ENCODE measurements around the gene PLEKHG3. TPM values are rescaled to one million over a fixed set of nuclear protein-coding genes. Genes with fewer than 3 reads are reported as not detected.

The PLEKHG3 gene
- polyA plus RNA-seq, 1 donor (not counting 4 experiments of a cell fraction or from before 2014, with no cell fraction given), result 71.0 TPM

GRCh38 chr14:64788706-64789105, 84.5 kb downstream of the PLEKHG3 start:
- no peak for TF ChIP-seq EZH2 (IDR thresholded peaks at IDR 0.05; ENCODE audit: low read length)
- no peak for TF ChIP-seq CTCF (optimal IDR thresholded peaks at IDR 0.05 in 1 of 3, IDR thresholded peaks at IDR 0.05 in 1 of 3, conservative IDR thresholded peaks at IDR 0.05 in 1 of 3; ENCODE audit: extremely low read depth in 1 of 3, insufficient read depth in 2 of 3, low read length in 3 of 3)
- no peak overlapping the region for H3K27ac ChIP-seq (ENCODE audit: control insufficient read depth, insufficient read depth, low read length)
- no peaks in the 10 kb centered on the region for H3K27me3 ChIP-seq (ENCODE audit: control insufficient read depth, extremely low read depth, insufficient read depth, low read length)
- no peak overlapping the region for H3K4me3 ChIP-seq (ENCODE audit: control insufficient read depth in 2 of 3, extremely low read depth in 1 of 3, insufficient read depth in 2 of 3, low read depth in 1 of 3, low read length in 3 of 3)
- H3K4me1 ChIP-seq (ENCODE audit: control insufficient read depth, extremely low read depth, insufficient read depth, low read length), result peaks cover 16% of the 10 kb centered on the region
- no peaks in the 10 kb centered on the region for H3K36me3 ChIP-seq (ENCODE audit: control insufficient read depth in 2 of 2, extremely low read depth in 1 of 2, insufficient read depth in 2 of 2, low read length in 2 of 2)
- no peak overlapping the region for H2AFZ ChIP-seq (ENCODE audit: control insufficient read depth, low read length)
- no peak overlapping the region for H3K9ac ChIP-seq (ENCODE audit: control insufficient read depth, extremely low read depth, insufficient read depth, low read length)
- H3K9me3 ChIP-seq (ENCODE audit: control insufficient read depth, low read depth, low read length), result no peaks in the 10 kb centered on the region
- DNase-seq (ENCODE audit: low read depth, low spot score) (peak; percentile 73), FAIRE-seq (peak; percentile 98)
- H4K20me1 ChIP-seq (ENCODE audit: control insufficient read depth, extremely low read depth, insufficient read depth, low read length), result peaks cover 3% of the 10 kb centered on the region
- H3K79me2 ChIP-seq (ENCODE audit: control insufficient read depth, insufficient read depth, low read length), result no peaks in the 10 kb centered on the region
- H3K9me1 ChIP-seq (ENCODE audit: control insufficient read depth, extremely low read depth, insufficient read depth, low read length), result no peaks in the 10 kb centered on the region
- no peak overlapping the region for H3K4me2 ChIP-seq (ENCODE audit: control insufficient read depth, extremely low read depth, insufficient read depth, low read depth, low read length)
- dilution Hi-C loops (cut with MboI; ENCODE audit: extremely low pct_ligation_motif_present, low sequenced_read_pairs), result no loop called here

GRCh38 chr14:64789696-64790095, 85.5 kb downstream of the PLEKHG3 start:
- Histone ChIP-seq H3K27ac (ENCODE audit: control insufficient read depth, insufficient read depth, low read length) (no peak overlapping the region), H3K79me2 (ENCODE audit: control insufficient read depth, insufficient read depth, low read length) (no peaks in the 10 kb centered on the region), H3K27me3 (ENCODE audit: control insufficient read depth, extremely low read depth, insufficient read depth, low read length) (no peaks in the 10 kb centered on the region), H3K4me2 (ENCODE audit: control insufficient read depth, extremely low read depth, insufficient read depth, low read depth, low read length) (peak overlapping the region; percentile 4), H3K36me3 (ENCODE audit: control insufficient read depth in 2 of 2, extremely low read depth in 1 of 2, insufficient read depth in 2 of 2, low read length in 2 of 2) (no peaks in the 10 kb centered on the region), H3K9ac (ENCODE audit: control insufficient read depth, extremely low read depth, insufficient read depth, low read length) (no peak overlapping the region), H2AFZ (ENCODE audit: control insufficient read depth, low read length) (no peak overlapping the region), H3K4me1 (ENCODE audit: control insufficient read depth, extremely low read depth, insufficient read depth, low read length) (peaks cover 16% of the 10 kb centered on the region), H3K4me3 (ENCODE audit: control insufficient read depth in 2 of 3, extremely low read depth in 1 of 3, insufficient read depth in 2 of 3, low read depth in 1 of 3, low read length in 3 of 3) (no peak overlapping the region), H3K9me1 (ENCODE audit: control insufficient read depth, extremely low read depth, insufficient read depth, low read length) (no peaks in the 10 kb centered on the region), H3K9me3 (ENCODE audit: control insufficient read depth, low read depth, low read length) (no peaks in the 10 kb centered on the region), H4K20me1 (ENCODE audit: control insufficient read depth, extremely low read depth, insufficient read depth, low read length) (peaks cover 3% of the 10 kb centered on the region)
- DNase-seq (ENCODE audit: low read depth, low spot score), result no peak
- TF ChIP-seq EZH2 (IDR thresholded peaks at IDR 0.05; ENCODE audit: low read length) (no peak), CTCF (optimal IDR thresholded peaks at IDR 0.05 in 1 of 3, IDR thresholded peaks at IDR 0.05 in 1 of 3, conservative IDR thresholded peaks at IDR 0.05 in 1 of 3; ENCODE audit: extremely low read depth in 1 of 3, insufficient read depth in 2 of 3, low read length in 3 of 3) (no peak)
- no peak for FAIRE-seq
- dilution Hi-C loops (cut with MboI; ENCODE audit: extremely low pct_ligation_motif_present, low sequenced_read_pairs), result no loop called here

All from keratinocyte (primary cell).